T1000 (cell line): ENCODE measurements around the gene SUV39H2.
"Not testable (repeated sequence)": the region's sequence is repeated elsewhere in the genome, so short reads cannot be mapped to it uniquely, and the experiment has no call there.

ENCODE experiments used
- DNase-seq: peaks from one replicate; lab custom pipeline; 2025; ENCODE audit warnings: mixed read lengths; lab: John Stamatoyannopoulos, UW

Gene SUV39H2

DNA sequence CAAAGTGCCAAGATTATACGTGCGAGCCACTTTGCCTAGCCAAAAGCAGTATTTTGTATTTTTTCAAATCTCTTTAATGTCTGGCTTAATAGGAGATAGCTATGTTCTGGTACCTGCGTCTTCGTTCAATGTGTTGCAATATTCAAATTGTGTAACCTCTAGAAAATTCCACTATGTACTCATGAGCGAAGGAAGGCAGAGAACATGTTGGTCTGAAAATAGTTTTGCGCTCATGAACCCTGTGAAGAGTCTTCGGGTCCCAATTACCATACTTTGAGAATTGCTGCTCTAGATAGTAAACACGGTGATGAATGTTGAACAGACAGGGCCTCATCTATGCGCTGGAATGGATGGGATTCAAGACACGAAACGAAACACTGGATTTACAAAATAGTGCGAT is 2.7 kb upstream of the SUV39H2 start:
- DNase-seq, result no peak

DNA sequence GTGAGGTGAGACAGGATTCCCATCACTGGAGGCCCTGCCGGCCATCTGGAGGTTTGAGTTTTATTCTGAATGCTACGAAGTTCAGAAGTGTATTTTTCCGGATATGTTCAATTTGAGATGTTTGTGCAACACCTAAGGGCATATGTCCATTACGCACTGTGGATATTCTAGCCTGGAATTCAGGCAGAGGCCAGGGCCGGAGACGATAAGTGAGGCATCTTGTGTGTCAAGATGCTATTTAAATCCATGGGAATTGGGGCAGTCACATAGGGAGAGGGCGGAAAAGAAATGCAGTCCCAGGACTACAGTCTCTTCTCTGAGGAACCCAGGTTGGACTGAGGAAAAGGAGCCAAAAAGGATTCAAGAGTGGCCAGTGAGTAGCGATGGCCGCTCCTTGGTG is 1.9 kb upstream of the SUV39H2 start:
- no peak for DNase-seq

DNA sequence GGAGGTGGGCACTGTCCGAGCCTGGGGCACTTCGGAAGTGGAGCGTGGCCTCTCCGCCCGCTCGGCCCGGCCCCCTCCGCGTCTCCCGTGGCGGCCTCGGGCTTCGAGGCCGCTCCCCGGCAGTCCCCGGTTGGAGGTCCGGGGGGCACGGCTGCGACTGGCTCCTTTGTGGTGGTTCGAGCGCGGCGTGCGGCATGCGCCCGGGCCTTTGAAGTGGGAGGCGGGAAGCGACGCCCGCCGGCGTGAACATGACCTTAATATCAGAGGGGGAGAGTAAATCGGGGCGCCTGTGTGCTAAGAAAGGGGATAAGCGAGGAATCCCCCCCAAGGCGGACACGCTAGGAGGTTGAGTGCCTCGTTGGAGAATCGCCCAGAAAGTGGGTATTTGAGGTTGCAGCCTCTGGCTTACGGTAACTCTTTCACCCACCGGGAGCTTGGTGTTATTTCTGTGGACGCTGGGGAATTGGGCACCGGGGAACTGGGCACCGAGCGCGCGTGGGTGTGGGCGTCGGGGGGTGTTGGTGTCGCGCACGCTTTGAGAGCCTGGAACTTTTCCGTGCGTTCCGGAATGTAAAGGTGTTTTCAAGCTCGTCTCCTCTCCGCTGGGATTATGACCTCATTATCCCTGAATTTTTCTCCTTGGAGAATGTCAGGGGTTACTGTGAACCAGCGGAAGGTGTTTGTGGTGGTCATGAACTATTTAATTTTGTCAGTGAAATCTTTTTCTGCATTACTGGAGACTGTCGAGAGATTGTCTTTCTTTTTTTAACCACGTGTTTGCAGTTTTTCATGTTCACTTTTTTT is 660 bp downstream of the SUV39H2 start:
- peak; percentile 91 for DNase-seq

DNA sequence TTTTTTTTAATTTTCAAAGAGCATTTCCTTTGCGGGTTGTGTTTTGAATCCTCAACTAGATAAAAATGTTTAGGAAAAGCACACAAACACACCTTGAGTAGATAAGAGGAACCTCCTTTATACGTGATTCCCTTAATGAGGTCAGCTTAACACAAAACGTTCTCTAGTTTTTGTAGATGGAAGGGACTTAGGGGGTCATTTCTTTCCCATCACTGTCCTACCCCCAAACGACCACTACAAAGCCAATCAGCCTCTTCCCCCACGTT is 1.2 kb downstream of the SUV39H2 start:
- no peak for DNase-seq

DNA sequence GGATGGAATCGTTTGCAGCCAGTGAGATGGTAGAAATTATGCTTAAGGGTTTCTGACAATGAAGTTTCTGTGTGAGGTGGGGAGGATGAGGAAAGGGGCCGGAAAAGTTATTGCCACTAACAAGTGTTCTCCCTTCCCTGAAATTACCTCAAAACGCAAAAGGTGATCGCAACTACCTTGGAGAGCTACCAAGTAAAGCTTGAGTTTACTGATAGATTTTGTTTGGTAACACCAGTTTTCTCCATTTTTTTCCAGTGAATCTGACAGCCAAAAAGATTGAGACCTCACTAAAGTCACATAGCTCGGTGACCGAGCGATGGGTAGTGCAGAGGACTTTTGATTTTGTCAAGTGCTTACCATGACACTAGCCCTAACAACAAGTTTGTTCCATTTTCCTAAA is 1.6 kb downstream of the SUV39H2 start:
- DNase-seq, result no peak

DNA sequence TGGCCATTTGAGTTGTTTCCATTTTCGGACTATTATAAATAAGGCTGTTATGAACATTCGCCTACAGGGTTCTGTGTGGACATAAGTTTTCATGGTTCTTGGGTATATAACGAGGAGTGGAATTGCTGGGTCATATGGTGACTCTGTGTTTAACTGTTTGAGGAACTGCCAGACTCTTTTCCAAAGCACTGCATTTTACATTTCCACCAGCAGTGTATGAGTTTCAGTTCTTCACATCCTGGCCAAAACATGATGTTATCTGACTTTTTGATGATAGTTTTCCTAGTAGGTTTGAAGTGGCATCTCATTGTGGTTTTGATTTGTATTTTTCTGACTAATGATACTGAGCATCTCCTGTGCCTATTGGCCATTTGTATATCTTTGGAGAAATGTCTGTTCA is 5.4 kb downstream of the SUV39H2 start:
- DNase-seq, result no peak

DNA sequence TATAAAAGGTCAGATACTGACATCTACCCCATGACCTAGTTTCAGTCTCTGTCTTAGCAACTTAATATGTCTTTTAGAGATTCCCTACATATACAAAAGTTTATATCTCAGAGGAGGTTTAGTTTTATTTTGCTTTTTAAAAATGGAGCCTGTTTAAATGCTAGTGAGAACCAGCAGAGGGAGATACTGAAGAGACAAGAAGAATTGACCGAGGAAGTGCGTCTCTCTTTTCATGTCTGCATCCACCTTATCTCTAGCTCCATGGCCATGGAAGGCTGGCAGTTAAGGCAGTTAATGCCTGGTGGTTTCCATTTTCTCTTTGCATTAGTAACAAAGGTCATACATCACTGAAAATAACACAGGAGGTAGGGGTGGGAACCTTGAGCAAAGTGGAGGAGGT is 10.7 kb downstream of the SUV39H2 start:
- no peak for DNase-seq

DNA sequence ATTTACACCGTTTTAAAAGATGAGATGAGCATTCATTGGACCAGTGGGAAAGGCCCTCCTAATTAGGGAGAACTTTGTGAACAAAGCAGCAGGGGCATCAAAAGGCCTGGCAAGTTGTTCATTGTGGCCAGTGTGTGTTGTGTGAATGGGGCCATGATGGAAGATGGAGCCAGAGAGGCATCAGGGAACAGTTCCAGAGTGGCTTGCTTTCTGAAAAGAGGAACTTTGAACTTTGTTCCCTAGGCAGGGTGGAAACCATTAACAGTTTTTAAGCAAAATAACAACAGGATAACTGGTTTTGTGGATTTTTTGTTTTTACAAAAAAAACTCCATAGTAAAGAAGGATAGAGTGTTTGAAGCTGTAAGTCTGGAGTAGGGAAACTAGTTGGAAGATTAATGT is 12.5 kb downstream of the SUV39H2 start:
- DNase-seq, result no peak

DNA sequence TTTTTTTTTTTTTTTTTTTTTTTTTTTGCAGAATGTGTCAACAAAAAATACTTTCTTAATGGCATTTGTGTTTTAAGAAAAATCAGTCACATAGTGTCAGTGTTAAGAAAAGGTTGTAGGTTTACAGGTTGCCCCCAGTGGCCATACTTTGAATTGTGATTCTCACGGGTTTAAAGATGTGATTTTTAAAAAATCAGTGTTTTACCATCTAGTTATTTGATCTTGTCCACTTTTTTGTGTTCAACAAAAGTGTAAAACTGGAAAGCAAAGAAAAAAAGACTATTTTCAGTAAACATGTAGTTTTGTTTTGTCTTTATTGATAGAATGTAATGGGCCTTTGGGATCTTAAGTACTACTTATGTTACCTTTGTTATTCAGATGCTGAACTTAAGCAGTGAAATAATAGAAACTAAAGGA is 25.7 kb downstream of the SUV39H2 start:
- DNase-seq, result peak; percentile 71

DNA sequence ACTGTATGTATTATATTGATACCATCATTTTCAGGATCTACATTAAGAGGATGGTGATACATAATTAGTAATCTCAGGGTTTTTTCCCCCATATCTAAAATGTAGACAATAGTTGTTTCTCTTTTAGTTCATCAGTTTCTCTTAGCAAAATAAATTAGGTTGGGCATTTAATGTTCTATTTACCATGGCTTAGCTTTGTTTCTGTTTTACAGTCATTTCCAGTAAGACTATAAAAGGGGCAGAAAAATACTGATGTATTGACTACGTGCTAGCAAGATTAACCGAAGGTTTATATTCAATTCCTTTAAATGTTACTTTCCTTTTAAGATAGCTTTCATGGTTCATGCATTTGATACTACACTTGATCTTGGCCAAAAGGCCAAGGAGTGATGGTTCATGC is 26.2 kb downstream of the SUV39H2 start:
- no peak for DNase-seq

DNA sequence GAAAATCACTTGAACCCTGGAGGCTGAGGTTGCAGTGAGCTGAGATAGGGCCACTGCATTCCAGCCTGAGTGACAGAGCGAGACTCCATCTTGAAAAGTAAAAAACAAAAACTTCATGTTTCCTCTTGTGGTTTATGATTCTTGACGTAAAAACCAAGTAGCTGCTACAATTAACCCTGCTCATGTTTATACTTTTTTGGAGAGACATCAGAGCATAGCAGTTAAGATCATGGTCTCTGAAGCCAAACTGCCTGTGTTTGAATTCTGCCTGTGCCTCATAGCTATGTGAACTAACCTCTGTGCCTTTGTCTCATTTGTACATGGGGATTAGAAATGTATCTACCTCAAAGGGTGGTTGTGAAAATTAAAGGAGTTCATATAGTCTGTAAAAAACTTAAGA is 27.2 kb downstream of the SUV39H2 start:
- no peak for DNase-seq

DNA sequence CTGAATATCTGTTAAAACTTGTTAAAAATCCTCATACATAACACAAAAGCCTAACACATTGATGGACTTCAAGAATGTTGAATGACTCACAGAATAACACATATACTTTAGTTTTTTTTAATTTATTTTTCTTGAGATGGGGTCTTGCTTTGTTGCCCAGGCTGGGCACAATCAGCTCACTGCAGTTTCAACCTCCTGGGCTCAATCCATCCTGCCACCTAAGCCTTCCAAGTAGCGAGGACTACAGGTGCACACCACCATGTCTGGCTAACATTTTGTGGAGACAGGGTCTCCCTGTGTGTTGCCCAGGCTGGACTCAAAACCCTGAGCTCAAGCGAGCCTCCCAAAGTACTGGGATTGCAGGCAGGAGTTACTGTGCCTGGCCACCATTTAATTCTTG is 28.1 kb downstream of the SUV39H2 start:
- DNase-seq, result no peak

DNA sequence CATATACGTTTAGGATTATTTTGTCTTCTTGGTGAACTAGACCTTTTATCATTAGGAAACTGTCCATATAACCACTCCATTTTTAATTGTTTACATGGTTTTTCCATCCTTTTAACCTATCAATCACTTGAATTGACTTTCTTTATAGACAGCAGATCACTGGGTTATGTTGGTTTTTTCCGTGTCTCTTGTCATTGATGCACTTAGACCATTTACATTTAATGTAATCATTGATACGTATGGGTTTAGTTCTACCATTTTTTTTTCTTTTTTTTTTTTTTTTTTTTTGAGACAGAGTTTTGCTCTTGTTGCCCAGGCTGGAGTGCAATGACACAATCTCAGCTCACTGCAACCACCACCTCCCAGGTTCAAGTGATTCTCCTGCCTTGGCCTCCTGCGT is 28.9 kb downstream of the SUV39H2 start:
- DNase-seq, result not testable (repeated sequence)

DNA sequence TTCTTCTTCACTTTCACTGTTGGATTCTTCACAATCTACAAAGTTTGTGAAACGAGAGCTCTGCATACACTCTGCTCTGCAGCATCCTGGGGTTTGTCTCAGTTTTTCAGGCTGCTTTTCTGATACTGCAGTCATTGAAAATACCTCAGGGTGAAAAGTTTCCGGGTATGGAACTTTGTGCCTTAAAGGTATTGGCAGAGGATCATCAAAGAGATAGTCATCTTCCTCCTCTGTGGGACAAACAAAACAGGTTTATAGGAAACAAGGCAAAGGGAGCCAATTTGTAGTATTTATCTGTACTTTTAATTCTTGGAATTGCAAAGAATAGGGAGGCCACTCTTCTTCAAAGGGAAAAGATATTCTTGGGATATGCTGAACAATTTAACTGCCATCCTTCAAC is 30.4 kb downstream of the SUV39H2 start:
- DNase-seq, result no peak

DNA sequence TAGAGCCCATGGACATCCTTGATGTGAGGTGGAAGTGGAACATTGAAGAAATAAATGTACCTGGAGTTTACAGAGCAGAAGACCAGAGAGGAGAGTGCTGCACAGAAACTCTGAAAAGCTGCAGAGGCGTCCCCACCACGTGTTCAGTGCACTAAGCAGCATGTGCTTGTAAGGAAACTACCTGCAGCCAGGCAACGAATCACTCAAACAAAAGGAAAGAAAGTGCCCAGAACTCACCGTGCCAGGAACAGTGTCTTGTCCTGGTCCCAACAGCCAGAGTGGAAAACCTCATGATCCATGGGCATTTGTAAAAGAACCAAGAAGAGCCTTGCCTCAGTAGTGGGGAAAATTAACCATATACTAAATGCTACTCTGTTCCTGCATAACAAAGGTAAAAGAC is 32.3 kb downstream of the SUV39H2 start:
- DNase-seq, result no peak

DNA sequence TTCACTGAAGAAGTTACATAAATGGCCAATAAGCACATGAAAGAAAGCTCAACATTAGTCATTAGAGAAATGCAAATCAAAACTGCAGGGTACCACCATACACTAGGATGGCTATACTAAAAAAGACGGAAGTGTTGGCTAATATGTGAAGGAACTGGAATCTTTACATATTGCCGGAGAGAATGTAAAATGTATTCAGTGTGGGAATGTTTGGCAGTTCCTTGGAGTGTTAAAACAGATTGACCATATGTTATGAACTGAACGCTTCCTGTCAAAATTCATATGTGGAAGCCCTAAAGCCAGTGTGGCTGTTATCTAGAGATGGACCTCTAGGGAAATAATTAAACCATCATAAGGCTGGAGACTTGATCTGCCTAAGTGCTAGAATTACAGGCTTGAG is 33.1 kb downstream of the SUV39H2 start:
- DNase-seq, result no peak

DNA sequence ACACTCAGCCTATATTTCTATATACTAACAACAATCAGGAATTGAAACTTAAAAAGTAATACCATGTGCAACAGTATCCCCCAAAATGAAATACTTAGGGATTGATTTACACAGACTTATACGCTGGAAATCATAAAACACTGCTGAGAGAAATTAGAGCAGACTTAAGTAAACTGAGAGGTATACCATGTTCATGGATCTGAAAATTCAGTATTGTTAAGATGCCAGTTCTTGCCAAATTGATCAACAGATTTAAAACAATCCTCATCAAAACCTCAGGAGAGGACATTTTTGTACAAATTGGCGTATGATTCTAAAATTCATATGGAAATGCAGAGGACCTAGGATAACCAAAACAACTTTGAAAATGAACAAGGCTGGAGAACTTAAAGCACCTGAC is 37.9 kb downstream of the SUV39H2 start:
- no peak for DNase-seq

DNA sequence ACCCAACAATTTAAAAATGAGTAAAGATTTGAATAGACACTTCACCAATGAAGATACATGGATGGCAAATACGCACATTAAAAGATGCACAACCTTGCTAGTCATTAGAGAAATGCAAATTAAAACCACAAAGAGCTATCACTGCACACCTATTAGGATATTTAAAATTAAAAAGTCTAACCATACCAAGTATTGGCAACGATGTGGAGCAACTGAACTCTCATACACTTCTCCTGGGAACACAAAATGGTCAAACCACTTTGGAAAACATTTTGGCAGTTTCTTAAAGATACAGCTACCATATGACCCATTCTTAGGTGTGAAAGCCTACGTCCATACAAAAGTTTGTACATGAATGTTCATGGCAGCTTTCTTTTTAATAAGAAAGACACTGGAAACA is 39.2 kb downstream of the SUV39H2 start:
- no peak for DNase-seq

DNA sequence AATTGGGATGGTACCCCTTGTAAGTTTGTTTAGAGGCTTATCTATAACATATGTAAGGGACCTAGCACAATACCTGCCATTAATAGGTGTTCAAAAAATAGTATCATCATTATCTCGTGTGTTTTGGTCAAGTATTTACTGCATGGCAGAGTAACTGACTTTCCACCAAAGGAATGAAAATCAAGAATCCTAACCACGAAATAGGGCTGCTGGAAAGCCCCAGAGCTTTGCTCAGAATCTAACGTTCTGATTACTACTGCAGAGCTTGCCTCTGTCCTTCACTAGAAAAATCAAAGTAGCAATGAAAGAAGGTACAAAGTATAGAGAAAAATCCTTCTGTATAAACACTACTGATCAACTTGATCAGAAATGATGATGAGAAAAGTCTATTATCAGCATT is 40.3 kb downstream of the SUV39H2 start:
- DNase-seq, result no peak

DNA sequence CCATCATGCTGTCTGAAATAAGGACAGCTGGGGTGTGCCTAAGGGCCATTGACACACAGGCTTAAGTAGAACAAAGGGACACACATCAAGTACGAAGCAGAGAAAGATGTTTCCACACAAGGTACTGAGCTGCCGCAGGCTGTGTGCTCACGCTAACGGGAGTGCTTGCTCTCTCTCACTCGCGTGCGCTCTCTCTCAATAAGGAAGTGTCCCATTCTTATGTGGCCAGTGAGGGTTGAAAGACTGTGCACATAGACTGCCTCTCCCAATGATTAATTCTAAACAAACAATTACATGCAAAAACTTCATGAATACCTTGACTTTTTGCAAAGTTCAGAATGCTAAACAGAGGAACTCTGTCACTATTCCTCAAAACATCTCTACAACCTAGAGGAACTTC is 45.3 kb downstream of the SUV39H2 start:
- DNase-seq, result no peak

DNA sequence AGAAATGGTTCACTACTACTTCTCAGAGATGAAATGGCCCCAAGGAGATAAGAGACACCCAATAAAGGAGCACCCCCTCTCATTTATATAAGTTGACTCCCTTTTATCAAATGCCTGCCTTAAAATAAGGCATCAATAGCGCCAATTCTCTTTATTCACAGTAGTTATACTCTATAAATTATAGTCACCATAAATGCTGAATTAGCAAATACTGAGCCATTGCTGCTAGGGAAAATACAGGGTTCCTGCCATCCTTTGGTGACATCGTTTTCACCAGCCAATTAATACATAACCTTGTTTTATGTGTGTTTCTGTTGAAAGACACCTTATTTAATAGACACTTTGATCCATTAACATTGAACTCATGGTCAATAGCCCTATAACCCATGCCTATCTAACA is 46.6 kb downstream of the SUV39H2 start:
- no peak for DNase-seq

DNA sequence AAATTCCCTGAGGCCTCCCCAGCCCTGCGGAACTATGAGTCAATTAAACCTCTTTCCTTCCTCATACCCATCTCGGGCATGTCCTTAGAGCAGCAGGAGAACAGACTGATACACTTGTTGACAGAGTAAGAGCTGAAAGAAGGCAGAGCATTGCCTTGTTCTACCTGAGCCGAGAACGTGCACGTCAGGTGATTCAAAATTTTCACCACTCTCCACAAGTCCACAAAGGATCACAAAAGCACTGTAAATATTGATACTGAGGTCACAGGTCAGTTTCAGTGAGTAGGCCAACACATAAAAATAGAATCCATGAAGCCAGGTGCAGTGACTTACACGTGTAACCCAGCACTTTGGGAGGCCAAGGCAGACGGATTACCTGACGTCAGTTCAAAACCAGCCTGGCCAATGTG is 47.4 kb downstream of the SUV39H2 start:
- no peak for DNase-seq

DNA sequence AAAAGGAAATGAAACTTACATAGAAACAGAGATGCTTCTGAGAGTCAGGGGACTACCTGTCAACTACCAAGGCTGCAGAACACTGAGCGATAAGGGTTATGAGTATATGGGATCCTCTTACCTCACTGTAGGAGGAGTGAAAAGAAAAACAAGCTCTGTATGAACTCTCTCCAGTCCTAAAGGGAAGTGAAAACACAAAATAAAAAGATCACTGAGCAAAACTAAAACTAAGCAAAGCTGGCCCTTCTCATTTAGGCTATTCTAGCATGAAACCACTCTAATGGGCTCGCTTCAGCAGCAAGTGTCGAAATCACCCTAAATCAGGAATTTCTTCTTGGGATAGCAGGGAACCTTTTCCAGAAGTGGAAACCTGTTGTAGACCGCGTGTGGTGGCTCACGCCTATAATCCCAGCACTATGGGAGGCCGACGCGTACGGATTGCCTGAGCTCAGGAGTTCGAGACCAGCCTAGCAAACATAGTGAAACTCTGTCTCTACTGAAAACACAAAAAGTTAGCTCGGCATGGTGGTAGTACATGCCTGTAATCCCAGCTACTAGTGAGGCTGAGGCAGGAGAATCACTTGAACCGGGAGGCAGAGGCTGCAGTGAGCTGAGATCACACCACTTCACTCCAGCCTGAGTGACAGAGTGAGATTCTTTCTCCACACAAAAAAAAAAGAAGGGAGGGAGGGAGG is 48.2 kb downstream of the SUV39H2 start:
- DNase-seq, result no peak

DNA sequence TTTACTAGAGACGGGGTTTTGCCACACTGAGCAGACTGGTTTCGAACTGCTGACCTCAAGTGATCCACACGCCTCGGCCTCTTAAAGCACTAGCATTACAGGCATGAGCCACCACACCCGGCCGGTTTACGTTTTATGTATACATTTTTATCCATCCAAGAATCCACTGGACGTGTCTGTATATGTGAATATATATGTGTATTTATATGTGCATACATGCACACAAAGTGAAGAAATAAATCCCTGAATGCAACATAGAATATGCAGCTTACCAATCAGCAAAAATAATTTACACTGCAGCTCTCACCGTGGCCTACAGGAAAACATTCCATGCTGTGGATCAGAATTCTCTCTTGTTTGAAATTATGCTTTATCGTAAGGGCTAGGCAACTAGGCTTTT is 51.9 kb downstream of the SUV39H2 start:
- DNase-seq, result no peak
